ENCODE results near the gene GGACT.
A peak's percentile ranks its signal among the peaks of the same experiment; 100 is the strongest.

Gene GGACT

GRCh38 chr13:100510208-100510957 lies 78.2 kb downstream of the GGACT start:
- no peak for DNase-seq

GRCh38 chr13:100508996-100509395 lies 79.6 kb downstream of the GGACT start:
- no peak for DNase-seq

- DNase-seq: no peak
These were observed 80.1 kb downstream of the GGACT start for GRCh38 chr13:100508455-100508854.

GRCh38 chr13:100506600-100507422 lies 81.8 kb downstream of the GGACT start:
- DNase-seq: no peak

GRCh38 chr13:100506154-100506553 lies 82.4 kb downstream of the GGACT start:
- DNase-seq: no peak

- no peak for DNase-seq
These were observed 85.0 kb downstream of the GGACT start for GRCh38 chr13:100503622-100504021.

GRCh38 chr13:100502446-100502845 lies 86.1 kb downstream of the GGACT start:
- no peak for DNase-seq

- DNase-seq: no peak
These were observed 91.2 kb downstream of the GGACT start for GRCh38 chr13:100497389-100497788.

- no peak for DNase-seq
These were observed 93.1 kb downstream of the GGACT start for GRCh38 chr13:100495455-100495854.

- DNase-seq: peak; percentile 4 to 13
These were observed 95.2 kb downstream of the GGACT start for GRCh38 chr13:100493418-100493817.

GRCh38 chr13:100491164-100491842 lies 97.3 kb downstream of the GGACT start:
- no peak for DNase-seq

- DNase-seq: no peak
These were observed 97.9 kb downstream of the GGACT start for GRCh38 chr13:100490692-100491091.

- no peak for DNase-seq
These were observed 103.3 kb downstream of the GGACT start for GRCh38 chr13:100485265-100485664.

- DNase-seq: no peak
These were observed 103.9 kb downstream of the GGACT start for GRCh38 chr13:100484702-100485101.

GRCh38 chr13:100483841-100484381 lies 104.7 kb downstream of the GGACT start:
- DNase-seq: no peak

- DNase-seq: no peak
These were observed 105.5 kb downstream of the GGACT start for GRCh38 chr13:100483139-100483538.

GRCh38 chr13:100480676-100481075 lies 107.9 kb downstream of the GGACT start:
- no peak for DNase-seq

Measured in Kasumi-1 (cell line).